ENCODE data around the gene SMIM1.
A peak's percentile ranks its signal among the peaks of the same experiment; 100 is the strongest.

SMIM1 gene

DNA sequence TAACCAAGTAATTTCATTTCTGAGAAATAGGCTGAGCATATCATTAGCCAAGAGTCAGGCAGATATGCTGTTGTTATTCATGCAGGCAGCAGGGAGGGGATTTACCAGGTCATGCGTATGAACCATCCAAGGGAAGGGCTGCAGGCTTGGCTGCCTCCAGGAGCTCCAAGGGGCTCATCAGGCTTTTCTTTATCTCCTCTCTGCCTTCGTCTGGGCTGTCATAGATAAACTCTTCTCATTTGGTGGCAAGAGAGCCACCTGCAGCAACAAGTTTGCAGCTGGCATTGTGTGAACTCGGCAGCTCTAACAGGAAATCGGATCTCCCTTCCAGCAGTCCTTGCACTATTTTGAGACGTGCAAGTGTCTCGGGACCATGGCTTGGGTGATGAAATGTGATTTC, 12.8 kb upstream of the SMIM1 start:
- no peak for DNase-seq

DNA sequence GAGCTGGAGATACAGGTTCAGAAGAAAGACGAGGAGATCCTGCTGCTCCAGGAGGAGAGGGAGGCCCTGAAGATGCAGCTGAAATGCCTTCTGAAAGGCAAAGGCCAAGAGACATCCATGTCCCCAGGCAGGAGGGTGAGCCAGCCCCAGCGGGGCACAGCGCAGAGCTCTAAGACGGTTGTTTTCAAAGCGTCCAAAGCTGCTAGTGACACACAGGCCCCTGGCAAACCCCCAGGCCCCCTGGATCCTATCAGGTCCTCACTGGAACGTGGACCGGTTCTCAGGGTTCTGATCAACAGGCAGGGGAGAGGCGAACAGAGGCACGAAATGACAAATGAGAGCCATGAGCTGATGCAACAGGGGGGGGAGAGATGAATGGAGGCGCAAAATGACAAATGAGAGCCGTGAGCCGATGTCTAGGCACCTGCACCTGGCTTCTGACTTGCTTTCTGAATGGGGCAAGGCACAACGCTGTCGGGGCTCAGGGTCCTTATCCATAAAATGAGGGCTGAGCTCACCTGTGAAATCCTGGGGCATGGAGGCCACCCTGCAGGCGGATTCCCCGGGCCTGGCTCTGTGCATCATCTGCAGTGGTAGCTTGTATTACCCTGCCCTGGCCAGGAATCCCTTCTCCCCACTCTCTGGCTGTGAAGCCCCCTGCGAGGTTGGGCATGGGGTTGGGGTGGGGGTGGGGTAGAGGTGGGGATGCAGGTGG, 11.1 kb upstream of the SMIM1 start:
- no peak for DNase-seq

DNA sequence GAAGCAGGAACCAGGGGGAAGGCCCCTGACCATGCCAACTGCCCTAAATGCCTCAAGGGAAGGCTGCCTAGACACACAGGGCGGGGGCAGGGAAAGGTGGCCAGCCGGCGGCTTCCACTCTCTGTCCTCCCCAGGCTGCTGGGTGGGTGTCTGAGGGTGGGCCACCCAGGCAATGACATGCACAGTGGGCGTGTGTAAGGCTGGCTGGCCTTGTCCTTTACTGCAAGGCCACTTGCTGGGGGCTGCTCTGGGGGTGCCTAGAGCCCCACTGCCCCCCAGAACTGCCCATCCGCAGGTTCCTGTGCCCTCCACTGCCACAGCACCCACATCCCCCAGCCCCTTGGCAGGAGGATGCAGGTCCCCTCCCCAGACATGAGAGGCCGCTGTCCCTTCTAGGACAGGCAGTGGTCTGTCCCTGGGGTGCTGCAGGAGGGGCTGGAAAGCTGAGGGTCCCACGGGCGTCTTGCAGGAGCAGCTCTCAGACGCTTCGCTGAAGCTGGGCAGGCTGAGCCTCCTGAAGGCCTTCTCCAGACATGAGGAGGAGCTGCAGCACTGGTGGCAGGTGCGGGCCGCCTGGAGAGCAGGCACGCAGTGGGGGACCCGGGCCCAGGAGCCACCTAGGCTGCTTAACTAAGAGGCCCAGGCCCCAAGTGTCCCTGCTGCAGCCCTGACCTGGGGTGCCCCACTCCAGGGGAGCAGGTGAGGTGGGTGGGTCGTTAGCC, 10.2 kb upstream of the SMIM1 start:
- no peak for DNase-seq

DNA sequence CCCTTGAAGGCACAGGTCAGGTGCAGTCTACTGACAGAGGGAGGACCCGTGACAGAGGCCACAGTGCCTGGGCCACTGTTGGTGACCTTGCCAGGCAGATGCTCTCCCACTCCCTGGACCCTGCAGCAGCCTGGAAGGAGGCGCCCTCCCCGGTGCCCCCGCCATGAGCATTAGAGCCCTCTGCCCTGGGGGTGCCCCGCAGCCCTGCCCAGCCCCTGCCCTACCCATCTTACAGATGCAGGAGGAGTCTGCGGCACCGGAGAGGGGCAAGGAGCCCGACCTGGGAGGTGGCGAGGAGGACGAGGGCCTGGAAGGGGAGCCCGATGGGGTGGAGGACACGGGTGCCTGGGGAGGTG, 9.7 kb upstream of the SMIM1 start:
- DNase-seq, result no peak

DNA sequence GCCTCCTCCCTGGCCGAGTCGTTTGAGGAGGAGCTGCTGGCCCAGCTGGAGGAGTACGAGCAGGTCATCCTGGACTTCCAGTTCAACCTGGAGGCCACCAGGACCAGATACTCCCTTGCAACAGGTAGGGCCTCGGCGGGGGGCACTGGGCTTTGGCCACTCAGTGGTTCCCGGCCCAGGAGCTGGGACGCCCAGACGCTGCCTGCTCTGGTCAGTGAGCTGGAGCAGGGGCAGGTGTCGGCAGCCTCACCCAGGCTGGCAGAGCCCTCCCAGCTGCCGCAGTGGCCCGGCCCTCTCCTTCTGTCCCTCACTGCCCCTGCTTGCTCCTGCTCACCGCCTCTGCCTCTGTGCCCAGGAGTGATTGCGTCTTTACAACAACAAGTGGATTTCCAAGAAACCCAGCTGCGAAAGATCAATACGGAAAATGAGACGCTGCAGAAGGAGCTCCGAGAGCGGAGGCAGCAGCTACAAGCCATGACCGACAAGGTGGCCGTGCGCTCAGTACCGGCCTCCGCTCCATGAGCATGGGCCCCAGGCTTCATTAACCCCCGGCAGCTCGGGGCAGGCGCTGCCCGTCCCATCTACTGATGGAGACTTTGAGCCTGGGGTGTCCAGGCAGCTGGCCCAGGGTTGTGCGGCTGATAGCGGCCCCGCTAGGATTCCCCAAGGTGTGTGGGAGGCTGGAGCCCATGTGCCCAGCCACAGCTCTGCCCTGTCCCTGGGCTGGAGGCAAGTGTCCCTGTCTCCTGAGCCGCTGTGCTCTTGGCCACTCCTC, 9.0 kb upstream of the SMIM1 start:
- no peak for DNase-seq

DNA sequence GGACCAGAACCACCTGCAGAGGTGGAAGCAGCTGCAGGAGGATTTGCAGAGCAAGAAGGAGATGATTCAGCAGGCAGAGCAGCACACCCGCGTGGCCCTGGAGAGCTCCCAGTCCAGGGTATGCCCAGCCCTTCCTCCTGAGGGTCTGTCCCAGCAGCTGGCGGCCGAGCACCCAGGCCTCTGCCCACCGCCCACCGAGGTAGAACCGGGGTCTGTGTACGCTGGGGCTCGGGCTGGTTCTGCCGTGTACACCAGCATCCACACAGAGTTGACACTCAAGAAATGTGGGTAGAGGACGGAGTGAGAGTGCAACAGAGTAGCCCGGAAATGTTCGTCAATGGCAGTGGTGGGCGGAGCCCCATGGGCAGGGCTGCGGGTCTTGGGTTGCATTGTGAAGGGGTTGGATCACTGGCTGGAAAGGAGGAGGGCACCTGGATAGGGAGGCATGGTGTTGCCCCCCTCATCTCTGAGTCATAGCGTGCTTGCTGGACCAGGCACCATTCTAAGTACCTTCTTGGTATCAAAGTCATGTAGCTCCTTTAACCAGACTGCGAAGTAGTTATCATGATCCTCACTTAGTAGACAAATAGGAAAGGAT, 5.1 kb upstream of the SMIM1 start:
- no peak for DNase-seq

DNA sequence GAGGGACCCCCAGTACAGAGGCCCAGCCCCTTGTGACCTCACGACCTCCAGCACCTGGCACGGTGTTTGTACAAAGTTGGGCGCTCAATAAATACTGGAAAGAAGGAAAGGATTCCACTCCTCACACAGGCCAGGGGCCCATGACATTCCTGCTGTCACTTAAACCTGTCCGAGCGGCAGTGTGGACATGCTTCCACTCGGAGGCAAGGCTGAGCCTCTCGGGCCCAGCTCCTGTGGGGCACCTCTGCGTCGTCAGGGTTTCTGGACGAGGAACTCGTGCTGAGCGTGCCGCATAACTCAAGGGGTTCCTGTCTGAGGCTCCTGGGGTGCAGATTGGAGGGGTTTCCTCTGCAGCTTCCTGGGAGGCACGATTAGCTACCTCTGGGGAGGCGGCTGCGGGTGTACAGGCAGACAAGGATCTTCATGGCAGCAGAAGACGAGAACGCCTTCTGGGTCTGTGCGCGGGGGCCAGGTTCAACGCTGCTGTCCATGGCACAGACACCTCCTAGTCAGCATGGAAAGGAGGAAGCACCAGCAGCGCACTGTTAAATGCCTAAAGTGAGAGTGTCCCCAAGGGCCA, 3.6 kb upstream of the SMIM1 start:
- DNase-seq, result no peak

DNA sequence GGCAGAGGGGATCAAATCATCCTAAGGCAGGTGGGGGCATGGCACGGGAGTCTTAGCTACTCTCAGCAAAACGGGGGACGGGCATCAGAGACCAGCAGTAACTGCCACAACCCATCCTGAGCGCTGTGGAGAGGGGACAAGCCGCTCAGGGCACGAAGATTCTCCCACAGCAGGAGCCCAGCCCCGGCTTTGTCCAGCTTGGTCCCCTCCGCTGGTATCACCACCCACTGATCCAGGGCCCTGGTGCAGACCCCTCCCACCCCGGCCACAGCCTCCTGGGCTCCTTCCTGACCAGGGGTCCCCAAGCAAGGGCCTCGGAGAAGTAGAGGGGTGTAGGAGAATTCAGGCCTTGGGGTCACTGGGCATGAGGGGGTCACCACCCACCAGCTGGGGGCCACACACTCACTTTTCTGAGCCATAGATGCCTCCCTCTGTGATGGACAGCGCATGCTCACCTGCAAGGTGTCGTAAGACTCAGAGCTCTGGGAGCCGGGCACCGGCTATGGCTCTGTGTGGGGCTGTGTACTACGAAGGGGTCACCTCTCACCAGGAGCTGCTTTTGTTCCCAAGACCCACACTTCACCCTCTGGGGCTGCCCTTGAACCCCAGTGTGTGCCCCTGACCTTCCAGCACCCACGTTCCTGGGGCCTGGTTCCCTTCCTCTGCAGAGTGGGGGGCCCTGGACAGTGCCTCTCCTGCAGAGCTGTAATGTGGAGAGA, 2.3 kb upstream of the SMIM1 start:
- DNase-seq, result no peak

DNA sequence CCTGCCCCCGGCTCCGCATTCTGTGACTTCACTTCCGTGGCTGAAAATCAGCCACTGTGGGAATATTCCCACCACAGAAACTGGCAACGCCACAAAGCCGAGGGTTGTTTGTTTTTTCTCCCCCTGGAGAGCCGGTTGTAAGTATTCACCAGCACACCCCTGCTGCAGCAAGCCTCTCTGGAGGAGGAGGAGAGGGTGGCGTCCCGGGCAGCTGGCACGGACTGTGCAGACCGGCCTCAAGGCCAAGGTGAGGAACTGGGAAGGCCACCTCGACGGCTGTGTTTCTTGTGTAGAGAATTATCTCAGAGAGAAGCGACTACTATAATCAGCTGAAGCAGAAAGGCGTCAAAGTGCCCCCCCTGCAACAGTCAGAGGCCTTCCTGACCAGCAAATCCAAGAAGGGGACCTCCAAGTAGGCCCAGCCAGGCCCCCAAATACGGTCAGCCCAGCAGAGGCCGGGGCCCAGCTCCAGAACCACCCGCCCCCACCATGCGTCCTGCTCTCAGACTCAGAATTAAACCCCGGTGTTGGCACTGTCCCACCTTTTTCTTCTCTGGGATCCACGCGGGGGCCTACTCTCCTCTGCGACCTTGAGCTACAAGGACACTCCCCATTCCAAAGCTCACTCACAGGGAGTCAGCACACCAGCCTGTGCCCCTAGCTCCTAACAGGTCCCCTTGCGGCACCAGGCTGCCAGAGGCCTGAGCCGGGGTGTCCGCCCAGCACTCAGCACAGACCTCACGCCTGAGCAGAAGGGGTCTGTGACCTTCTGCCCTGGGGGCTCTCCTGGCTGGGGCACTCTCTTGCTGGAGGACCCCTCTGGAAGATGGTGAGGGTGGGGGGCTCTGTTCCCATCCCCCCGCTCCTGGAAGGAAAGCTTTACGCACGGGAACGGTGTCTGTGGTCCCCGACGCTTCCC, 1.2 kb upstream of the SMIM1 start:
- DNase-seq, result no peak

DNA sequence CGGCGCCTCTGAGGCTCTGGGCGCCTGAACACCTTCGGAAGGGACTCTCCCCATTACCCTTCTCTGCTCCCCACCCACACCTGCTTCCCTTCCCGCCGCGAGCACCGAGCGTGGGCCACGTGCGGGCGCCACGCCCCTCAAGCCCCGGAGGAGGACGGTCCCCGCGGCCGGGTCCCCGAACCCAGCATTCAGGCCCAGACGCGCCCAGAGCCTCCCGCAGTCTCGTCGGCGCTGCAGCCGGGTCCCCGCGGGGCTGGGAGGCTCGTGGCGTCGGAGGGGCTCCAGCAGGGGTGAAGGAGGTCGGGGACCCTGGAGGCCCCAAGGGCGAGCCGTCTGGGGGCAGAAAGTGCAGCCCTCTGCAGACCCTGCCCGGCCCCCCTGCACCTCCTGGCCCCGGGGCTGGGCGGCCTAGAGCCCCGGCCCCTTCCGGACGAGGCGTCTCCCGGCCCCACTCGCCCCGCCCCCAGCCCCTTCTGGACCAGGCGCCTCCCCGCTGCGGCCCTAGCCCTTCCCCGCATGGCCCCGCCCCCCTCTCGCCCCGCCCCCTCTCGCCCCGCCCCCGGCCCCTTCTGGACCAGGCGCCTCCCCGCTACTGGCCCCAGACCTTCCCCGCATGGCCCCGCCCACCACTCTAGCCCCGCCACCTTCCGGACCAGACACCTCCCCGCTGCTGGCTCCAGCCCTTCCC, 378 bp upstream of the SMIM1 start:
- peak; percentile 44 for DNase-seq

DNA sequence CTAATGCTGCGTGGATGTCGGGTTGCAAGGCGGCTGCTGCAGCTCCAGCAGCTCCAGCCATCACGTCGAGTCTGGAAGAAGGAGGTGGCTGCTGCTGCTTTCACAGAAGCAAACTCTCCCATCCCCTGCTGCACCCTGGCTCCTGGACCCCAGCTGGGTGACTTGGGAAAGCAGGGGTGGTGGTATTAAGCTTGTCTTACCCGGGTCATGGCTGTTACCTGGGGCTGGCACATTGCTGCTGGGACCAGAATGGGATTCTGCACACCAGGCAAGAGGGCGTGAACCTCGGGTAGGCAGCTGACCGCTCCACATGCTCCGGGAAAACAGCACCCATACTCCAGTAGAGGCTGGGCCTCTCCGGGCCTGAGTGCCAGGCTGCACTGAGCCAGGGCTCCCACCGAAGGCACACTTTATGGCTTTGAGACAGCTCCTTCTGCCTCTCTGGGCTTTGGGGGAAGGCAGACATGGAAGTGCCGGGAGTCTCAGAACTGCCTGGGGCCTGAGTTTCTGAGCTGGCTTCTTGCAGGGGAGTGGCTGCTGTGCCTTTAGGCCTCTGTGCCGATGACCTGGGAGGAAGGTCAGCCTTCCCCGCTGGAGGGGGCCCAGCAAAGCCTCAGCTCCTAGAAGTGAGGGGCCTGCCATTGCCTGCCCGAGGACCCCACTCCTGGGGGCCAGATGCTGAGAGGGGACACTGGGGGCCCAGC, 1.2 kb downstream of the SMIM1 start:
- DNase-seq, result no peak

DNA sequence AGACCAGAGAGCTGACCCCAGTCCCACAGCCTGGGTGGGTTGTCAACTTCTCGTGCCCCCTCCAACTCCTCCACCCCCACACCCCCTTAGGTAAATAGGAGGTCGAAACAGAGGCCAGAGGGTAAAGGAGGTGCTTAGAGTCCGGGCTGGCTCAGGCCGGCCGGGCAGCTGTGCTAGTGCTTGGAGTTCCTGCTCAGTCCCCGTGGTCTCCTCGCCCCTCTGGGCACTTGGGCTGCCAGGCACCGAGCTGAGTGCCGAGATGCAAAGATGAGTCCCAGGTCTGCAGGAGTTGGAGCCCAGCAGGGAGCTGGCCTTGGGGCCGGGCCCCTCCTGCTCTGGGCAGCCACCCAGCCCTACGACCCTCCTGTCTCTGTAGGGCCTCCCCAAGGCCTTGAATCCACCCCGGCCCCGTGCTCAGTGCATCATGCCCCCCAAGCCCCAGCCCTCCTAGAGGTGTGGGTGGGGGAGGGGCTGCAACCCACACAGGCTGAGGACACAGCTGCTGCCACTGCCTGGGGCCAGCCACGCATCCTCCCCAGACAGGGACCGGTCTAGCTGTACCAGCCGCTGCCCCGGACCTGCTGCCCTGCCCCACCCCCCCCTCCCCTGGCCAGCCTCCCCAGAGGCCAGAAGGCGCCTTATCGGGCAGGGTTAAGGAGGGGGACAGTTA, 1.9 kb downstream of the SMIM1 start:
- DNase-seq, result no peak

DNA sequence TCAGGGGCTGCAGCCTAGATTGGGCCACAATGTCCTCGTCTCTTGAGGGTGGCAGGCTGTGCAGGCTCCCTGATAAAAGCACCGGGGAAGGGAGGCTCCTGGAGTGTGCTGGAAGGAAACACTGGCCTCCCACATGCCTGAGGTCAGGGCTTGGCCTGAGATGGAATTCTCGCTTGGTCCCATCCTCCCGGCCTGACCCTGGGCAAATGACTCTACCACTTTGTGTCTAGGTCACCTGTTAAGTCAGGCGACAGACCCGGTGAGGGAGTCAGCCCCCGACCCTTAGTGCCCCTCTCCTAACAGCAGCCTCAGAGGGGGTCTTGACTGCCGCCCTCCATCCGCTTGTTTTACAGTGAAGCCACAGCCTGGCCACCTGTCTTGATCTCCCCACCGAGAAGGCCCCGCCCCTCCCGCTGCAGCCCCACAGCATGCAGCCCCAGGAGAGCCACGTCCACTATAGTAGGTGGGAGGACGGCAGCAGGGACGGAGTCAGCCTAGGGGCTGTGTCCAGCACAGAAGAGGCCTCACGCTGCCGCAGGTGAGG, 2.5 kb downstream of the SMIM1 start:
- no peak for DNase-seq

DNA sequence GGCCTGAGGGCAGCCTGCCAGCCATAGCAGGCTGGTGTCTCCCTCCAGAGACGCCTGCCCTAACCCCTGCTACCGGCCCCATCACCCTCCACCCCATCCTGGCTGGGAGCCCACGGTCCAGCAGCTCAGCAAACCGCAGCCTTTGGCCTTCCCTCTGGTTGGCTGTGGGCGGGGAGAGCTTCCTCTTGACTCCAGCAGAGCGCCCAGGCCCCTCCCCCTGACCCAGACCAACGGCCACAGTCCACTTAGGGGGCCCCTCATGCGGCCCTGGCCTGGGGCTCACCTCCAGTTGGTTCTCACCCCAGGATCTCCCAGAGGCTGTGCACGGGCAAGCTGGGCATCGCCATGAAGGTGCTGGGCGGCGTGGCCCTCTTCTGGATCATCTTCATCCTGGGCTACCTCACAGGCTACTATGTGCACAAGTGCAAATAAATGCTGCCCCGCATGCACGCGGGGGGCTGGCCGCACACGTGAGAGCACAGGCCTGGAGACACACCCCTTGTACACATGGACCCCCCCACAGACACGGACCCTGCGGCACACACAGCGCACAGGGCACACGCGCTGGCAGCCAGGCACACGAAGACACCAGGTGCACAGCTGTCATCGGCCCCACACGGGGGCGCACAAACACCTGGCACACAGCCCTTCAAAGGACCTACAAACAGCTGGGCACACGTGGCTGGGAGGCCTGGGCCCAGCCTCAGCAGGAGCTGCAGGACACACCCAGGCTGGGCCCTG, 3.1 kb downstream of the SMIM1 start:
- DNase-seq, result peak; percentile 63

DNA sequence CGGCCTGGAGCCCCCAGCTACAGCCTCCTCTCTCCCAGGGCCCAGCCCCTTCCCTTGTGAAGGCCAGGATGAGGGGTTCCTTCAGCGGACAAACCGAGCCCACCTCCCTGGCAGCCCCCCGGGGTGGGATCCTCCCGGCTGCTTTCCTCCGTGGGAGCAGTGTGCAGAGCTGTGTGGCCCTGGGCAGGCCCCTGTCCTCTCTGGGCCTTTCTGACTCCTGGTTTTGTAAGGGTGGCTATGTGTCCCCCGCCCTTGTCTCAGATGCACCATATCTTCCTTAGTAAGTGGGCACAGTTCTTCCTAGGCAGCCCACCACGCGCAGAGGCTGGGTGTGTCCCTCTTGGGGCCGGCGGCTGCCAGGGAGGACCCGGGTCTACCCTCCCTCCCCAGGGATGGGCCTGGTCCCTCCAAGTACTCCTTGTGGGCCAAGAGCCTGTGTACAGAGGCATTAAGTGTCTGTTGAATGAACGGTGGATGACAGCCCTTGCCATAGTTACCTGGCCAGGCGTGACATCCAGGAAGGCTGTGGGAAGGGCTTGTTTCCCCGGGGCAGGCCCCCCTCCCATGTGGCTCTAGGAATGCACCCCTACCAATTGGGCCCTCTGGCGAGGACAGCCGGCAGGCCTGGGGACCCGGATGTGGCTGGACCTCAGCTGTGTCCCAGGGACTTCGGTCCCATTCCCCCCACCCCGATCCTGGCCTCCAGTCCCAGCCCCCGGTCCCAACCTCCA, 3.8 kb downstream of the SMIM1 start:
- no peak for DNase-seq

DNA sequence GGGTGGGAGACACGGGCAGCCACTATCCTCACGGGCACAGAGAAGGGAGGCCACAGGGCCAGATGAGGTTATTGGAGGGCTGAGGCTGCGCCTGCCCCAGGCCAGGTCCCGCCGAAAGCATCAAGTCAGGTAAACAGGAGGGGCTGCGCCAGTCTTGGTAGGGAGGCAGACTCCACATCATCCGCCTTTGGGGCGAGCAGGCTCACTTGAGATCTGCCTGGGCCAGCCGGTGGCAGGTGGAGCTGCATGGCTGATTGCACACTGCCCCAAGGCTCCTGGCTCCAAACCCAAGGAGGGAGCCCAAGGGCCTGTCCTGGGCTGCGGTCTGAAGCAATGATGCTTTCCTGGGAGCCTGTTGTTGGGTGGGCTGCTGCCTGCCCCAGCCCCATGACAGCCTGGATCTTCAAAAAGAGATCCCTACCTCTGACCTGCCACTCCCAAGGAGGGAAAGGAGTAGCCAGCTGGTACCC, 4.6 kb downstream of the SMIM1 start:
- no peak for DNase-seq

All from NCI-H526 treated with DMSO at 0.1 percent for 48 hours (cell line).